ENCODE measurements around the gene ALS2.

GRCh38 chr2:201712726-201713125 is 68.0 kb downstream of the ALS2 start:
- TF ChIP-seq POLR2A (IDR thresholded peaks at IDR 0.05) (no peak), CTCF (IDR thresholded peaks at IDR 0.05) (no peak)
